IMR-90 (cell line): Measurements from ENCODE around the gene GJA4. TPM values are rescaled to one million over a fixed set of nuclear protein-coding genes. Genes with fewer than 3 reads are reported as not detected.

Experiments
- polyA plus RNA-seq, 3 experiments: library from polyadenylated mRNA; depleted of rRNA; stranded (reverse); fragments of >200 nt; gene quantifications; 2 replicates each; pipeline ENCODE4 v1.2.3, GENCODE V29; 2012; ENCODE audit warnings: low replicate concordance in 1 of 3
- total RNA-seq: library from RNA; depleted of rRNA; stranded (reverse); fragments of >200 nt; gene quantifications from 2 replicates; pipeline ENCODE4 v1.2.3, GENCODE V29; 2012; rRNA removed

Gene GJA4
- total and polyA plus RNA-seq, 2 of the 4 experiments (the other 2 are of a cell fraction) = not detected

Other genes with a start within 250 kb of the GJA4 start
- not detected in 2 replicates for gene GJB5, start 38.0 kb upstream of the GJA4 start, total RNA-seq
- 0.10 and 0.14 TPM in 2 replicates for gene GJB5, start 38.0 kb upstream of the GJA4 start, polyA plus RNA-seq (2012; rRNA removed)
- not detected in 2 replicates for gene GJB4, start 33.3 kb upstream of the GJA4 start, total RNA-seq
- not detected in 2 replicates for gene GJB4, start 33.3 kb upstream of the GJA4 start, polyA plus RNA-seq (2012; rRNA removed)
- gene GJB3, start 11.8 kb upstream of the GJA4 start, total RNA-seq = not detected in 2 replicates
- not detected in 2 replicates for gene GJB3, start 11.8 kb upstream of the GJA4 start, polyA plus RNA-seq (2012; rRNA removed)
- 31.9 and 36.4 TPM in 2 replicates for gene SMIM12, start 66.8 kb downstream of the GJA4 start, total RNA-seq
- gene SMIM12, start 66.8 kb downstream of the GJA4 start, polyA plus RNA-seq (2012; rRNA removed) = 39.8 and 44.4 TPM in 2 replicates
- not detected in 2 replicates for gene DLGAP3, start 136.7 kb downstream of the GJA4 start, total RNA-seq
- gene DLGAP3, start 136.7 kb downstream of the GJA4 start, polyA plus RNA-seq (2012; rRNA removed) = 0.02 and 0.10 TPM in 2 replicates
- 19.7 and 20.0 TPM in 2 replicates for gene TMEM35B, start 192.3 kb downstream of the GJA4 start, total RNA-seq
- 20.4 and 22.4 TPM in 2 replicates for gene TMEM35B, start 192.3 kb downstream of the GJA4 start, polyA plus RNA-seq (2012; rRNA removed)
- 5.7 and 9.7 TPM in 2 replicates for gene ZMYM6, start 238.9 kb downstream of the GJA4 start, total RNA-seq
- 7.2 and 7.7 TPM in 2 replicates for gene ZMYM6, start 238.9 kb downstream of the GJA4 start, polyA plus RNA-seq (2012; rRNA removed)